A549 (cell line): ENCODE measurements around the gene MUC16. TPM values are rescaled to one million over a fixed set of nuclear protein-coding genes. Genes with fewer than 3 reads are reported as not detected.

Experiments used
- ATAC-seq, 2 experiments: fragments of 200-7000 bp in 1 of 2; fragments of >200 bp in 1 of 2; cut with Nextera tagmentation in 1 of 2; cut with Tn5 transposase in 1 of 2; 3 replicates each; pipeline versions ENCODE4 v1.8.0 to v1.9.1; 2018 to 2020; ENCODE audit warnings: mild to moderate bottlenecking in 1 of 2, moderate library complexity in 1 of 2
- CTCF ChIA-PET: fragments of 300-600 bp; sonication (Branson Sonifier 250); formaldehyde crosslinking; extraction: SDS; loops from one replicate; lab custom pipeline; 2021; ENCODE audit warnings: antibody characterized with exemption, inconsistent platforms; lab: Yijun Ruan, JAX
- POLR2A ChIA-PET: fragments of 350-600 bp; formaldehyde crosslinking; extraction: SDS; loops from one replicate; lab custom pipeline; 2021; ENCODE audit warnings: antibody characterized with exemption, inconsistent platforms; lab: Yijun Ruan, JAX
- DNase-seq, 2 experiments: peaks; one replicate each; pipeline versions ENCODE4 v3.0.0 to v3.0.0-alpha.2; 2011 to 2016; ENCODE audit warnings: low read depth in 1 of 2, low spot score in 1 of 2
- FAIRE-seq: peaks from 2 replicates; lab custom pipeline; 2011; peaks lifted over from hg19 to GRCh38; lab: Jason Lieb, UNC
- H3K27ac ChIP-seq, 2 experiments: fragments of >200 bp; sonication (Bioruptor Twin); formaldehyde crosslinking; 3 replicates each; pipeline ENCODE4 v1.5.1; 2016 to 2017
- H3K4me1 ChIP-seq: fragments of >200 bp; sonication (Bioruptor Twin); formaldehyde crosslinking; 3 replicates; pipeline ENCODE4 v1.6.1; 2016
- H3K4me2 ChIP-seq: fragments of >200 bp; sonication (Bioruptor Twin); formaldehyde crosslinking; 3 replicates; pipeline ENCODE4 v1.6.1; 2016
- H3K4me3 ChIP-seq: fragments of >200 bp; sonication (Bioruptor Twin); formaldehyde crosslinking; 3 replicates; pipeline ENCODE4 v1.5.1; 2016
- H3K9me3 ChIP-seq: fragments of >200 bp; sonication (Bioruptor Twin); formaldehyde crosslinking; 3 replicates; pipeline ENCODE4 v1.6.1; 2016
- CBX2 ChIP-seq: fragments of 200-600 bp; sonication (generic); IDR thresholded peaks from 2 replicates; pipeline ENCODE4 v1.6.1; 2016; ENCODE audit warnings: low read depth, mild to moderate bottlenecking, borderline replicate concordance
- CHD2 ChIP-seq: fragments of 150-350 bp; IDR thresholded peaks from 2 replicates; pipeline ENCODE4 v1.6.1; 2014; ENCODE audit warnings: low read length; ENCODE audit not compliant: partially characterized antibody
- CHD4 ChIP-seq: fragments of 200-600 bp; sonication (generic); IDR thresholded peaks from 2 replicates; pipeline ENCODE4 v1.6.1; 2016; ENCODE audit warnings: antibody characterized with exemption, mild to moderate bottlenecking, borderline replicate concordance
- EHMT2 ChIP-seq: fragments of 200-600 bp; sonication (generic); IDR thresholded peaks from 2 replicates; pipeline ENCODE4 v1.6.1; 2016; ENCODE audit warnings: antibody characterized with exemption, low read depth, mild to moderate bottlenecking, moderate library complexity
- EP300 ChIP-seq, 2 experiments: fragments of >200 bp; sonication (Bioruptor Twin); formaldehyde crosslinking; IDR thresholded peaks; 2 replicates in 1 of 2; 3 replicates in 1 of 2; pipeline ENCODE4 v1.6.1; 2016 to 2017
- FOSL2 ChIP-seq, 2 experiments: fragments of 450-650 bp in 1 of 2; fragments of >200 bp in 1 of 2; sonication (Bioruptor Twin) in 1 of 2; formaldehyde crosslinking; IDR thresholded peaks; 2 replicates each; pipeline versions ENCODE4 v1.5.0 to v1.6.1; 2016 to 2020; ENCODE audit warnings: mild to moderate bottlenecking in 1 of 2, moderate library complexity in 1 of 2
- FOXS1 ChIP-seq: fragments of 250-450 bp; sonication (Bioruptor Pico); IDR thresholded peaks from 2 replicates; pipeline ENCODE4 v1.5.0; 2020; ENCODE audit warnings: mild to moderate bottlenecking, moderate library complexity
- GATA3 ChIP-seq: IDR thresholded peaks from 2 replicates; pipeline ENCODE4 v1.6.1; 2012; ENCODE audit warnings: borderline replicate concordance
- HDAC2 ChIP-seq: fragments of 200-600 bp; sonication (generic); IDR thresholded peaks from 2 replicates; pipeline ENCODE4 v1.6.1; 2016
- HEYL ChIP-seq: fragments of 250-450 bp; sonication (Bioruptor Pico); IDR thresholded peaks from 2 replicates; pipeline ENCODE4 v1.8.0; 2021; ENCODE audit warnings: mild to moderate bottlenecking, moderate library complexity
- HOXB13 ChIP-seq: fragments of 250-450 bp; sonication (Bioruptor Pico); IDR thresholded peaks from 2 replicates; pipeline ENCODE4 v1.5.0; 2020; ENCODE audit warnings: low read depth, mild to moderate bottlenecking, moderate library complexity
- JUN ChIP-seq, 2 experiments: fragments of >200 bp; sonication (Bioruptor Twin); formaldehyde crosslinking; IDR thresholded peaks; 2 replicates in 1 of 2; 3 replicates in 1 of 2; pipeline ENCODE4 v1.6.1; 2016 to 2017
- JUNB ChIP-seq: fragments of >200 bp; sonication (Bioruptor Twin); formaldehyde crosslinking; IDR thresholded peaks from 2 replicates; pipeline ENCODE4 v1.6.1; 2016
- MAFK ChIP-seq: fragments of 450-650 bp; IDR thresholded peaks from 2 replicates; pipeline ENCODE4 v1.6.1; 2014; ENCODE audit not compliant: partially characterized antibody
- MYC ChIP-seq: IDR thresholded peaks from 2 replicates; pipeline ENCODE4 v1.6.1; 2012; ENCODE audit warnings: mild to moderate bottlenecking, inconsistent platforms, low read length, improper control_type of control experiment, borderline replicate concordance
- NFE2L2 ChIP-seq: fragments of 150-350 bp; conservative IDR thresholded peaks from 2 replicates; pipeline ENCODE4 v1.6.1; 2014; ENCODE audit warnings: low read length
- NR3C1 ChIP-seq: fragments of >200 bp; sonication (Bioruptor Twin); formaldehyde crosslinking; IDR thresholded peaks from 3 replicates; pipeline ENCODE4 v1.6.1; 2017
- PHF8 ChIP-seq: fragments of 200-600 bp; sonication (generic); IDR thresholded peaks from 2 replicates; pipeline ENCODE4 v1.6.1; 2016; ENCODE audit warnings: low read depth, mild to moderate bottlenecking, antibody characterized with exemption, moderate library complexity, borderline replicate concordance
- RAD21 ChIP-seq, 2 experiments: fragments of >200 bp in 1 of 2; sonication (Bioruptor Twin) in 1 of 2; formaldehyde crosslinking in 1 of 2; IDR thresholded peaks in 1 of 2; conservative IDR thresholded peaks in 1 of 2; 2 replicates in 1 of 2; 3 replicates in 1 of 2; pipeline ENCODE4 v1.6.1; 2012 to 2018; ENCODE audit warnings: inconsistent platforms in 1 of 2
- RCOR1 ChIP-seq: fragments of 150-350 bp; IDR thresholded peaks from 2 replicates; pipeline ENCODE4 v1.6.1; 2014; ENCODE audit warnings: antibody characterized with exemption, low read length, low read depth
- SMC3 ChIP-seq: fragments of >200 bp; sonication (Bioruptor Twin); formaldehyde crosslinking; IDR thresholded peaks from 3 replicates; pipeline ENCODE4 v1.6.1; 2018; ENCODE audit warnings: inconsistent platforms
- ZC3H11A ChIP-seq: fragments of 450-650 bp; IDR thresholded peaks from 2 replicates; pipeline ENCODE4 v1.6.1; 2014; ENCODE audit warnings: antibody characterized with exemption, mild to moderate bottlenecking
- ZSCAN20 ChIP-seq: fragments of 250-450 bp; sonication (Bioruptor Pico); IDR thresholded peaks from 2 replicates; pipeline ENCODE4 v1.8.0; 2022; ENCODE audit warnings: mild to moderate bottlenecking, moderate library complexity
- WGBS: methylation state at CpG from one replicate; pipeline ENCODE4 v1.1.6; 2017; ENCODE audit errors: missing lambda C conversion rate; 5-methylcytosine and 5-hydroxymethylcytosine counted together
- polyA plus RNA-seq, 4 experiments: library from polyadenylated mRNA; depleted of rRNA in 3 of 4; stranded (reverse); fragments of >200 nt; fragmentation: RNase III in 1 of 4; extraction: RNeasy Plus Mini Kit Qiagen cat#74134 plus additional on column Dnase treatment in 1 of 4; gene quantifications; 2 replicates in 3 of 4; 3 replicates in 1 of 4; pipeline ENCODE4 v1.2.3, GENCODE V29; 2011 to 2017
- TF ChIP-seq, protein P1 (sequence below): fragments of 150-350 bp; IDR thresholded peaks from 2 replicates; pipeline ENCODE4 v1.6.1; 2014; ENCODE audit warnings: low read depth, mild to moderate bottlenecking, low read length
- TF ChIP-seq, protein P2 (sequence below): IDR thresholded peaks from 2 replicates; pipeline ENCODE4 v1.6.1; 2012
- TF ChIP-seq, protein P3 (sequence below): fragments of 200-600 bp; sonication (generic); IDR thresholded peaks from 2 replicates; pipeline ENCODE4 v1.6.1; 2016; ENCODE audit warnings: antibody characterized with exemption, mild to moderate bottlenecking, moderate library complexity
- TF ChIP-seq, protein P4 (sequence below): fragments of >200 bp; sonication (Bioruptor Twin); formaldehyde crosslinking; IDR thresholded peaks from 3 replicates; pipeline ENCODE4 v1.6.1; 2016
- TF ChIP-seq, protein P5 (sequence below): IDR thresholded peaks from 2 replicates; pipeline ENCODE4 v1.6.1; 2012; ENCODE audit warnings: low read depth, borderline replicate concordance

Gene MUC16
- polyA plus RNA-seq, 2 of the 4 experiments (the other 2 are of a cell fraction), result 0.23 TPM; not detected in 1

DNA sequence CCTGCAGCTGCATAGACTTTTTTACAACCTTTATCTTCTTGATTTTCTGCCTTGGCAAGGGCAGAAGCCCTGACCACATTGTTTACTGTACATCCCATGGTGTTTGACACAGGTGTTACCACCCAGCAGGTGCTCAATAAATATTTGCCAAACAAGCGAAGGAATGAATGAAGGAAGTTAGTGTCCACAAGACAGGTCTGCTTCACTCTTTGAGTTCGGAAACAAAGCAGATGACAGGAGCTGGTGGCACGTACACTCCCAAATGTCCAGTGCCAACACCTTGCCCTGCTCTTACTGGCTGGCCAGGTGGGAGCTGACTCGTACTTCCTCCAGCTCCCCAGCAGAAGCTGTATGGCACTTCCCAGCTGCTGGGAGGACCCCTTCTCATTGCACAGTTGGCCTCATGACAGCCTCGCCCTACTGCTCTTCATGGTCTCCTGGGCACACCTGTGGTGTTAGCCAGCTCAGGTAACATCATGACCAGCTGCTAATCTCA, 22.0 kb upstream of the MUC16 start:
- Histone ChIP-seq H3K4me1 (no peaks in the 10 kb centered on the region), H3K4me2 (no peak overlapping the region), H3K4me3 (no peak overlapping the region), H3K9me3 (no peaks in the 10 kb centered on the region), H3K27ac (no peak overlapping the region)
- FAIRE-seq, result no peak
- ChIA-PET POLR2A (interaction anchor here (0.6 kb wide), 1 partner anchor 18 kb away, joined by 6 read pairs; no protein-coding TSS in a partner anchor), CTCF (interaction anchor here (0.6 to 0.9 kb wide), 2 partner anchors 8 to 739 kb away, joined by 3 read pairs; no protein-coding TSS in a partner anchor)
- DNase-seq, result no peak
- TF ChIP-seq CHD4, result no peak
- no peak for TF ChIP-seq NFE2L2
- TF ChIP-seq, protein P1, sequence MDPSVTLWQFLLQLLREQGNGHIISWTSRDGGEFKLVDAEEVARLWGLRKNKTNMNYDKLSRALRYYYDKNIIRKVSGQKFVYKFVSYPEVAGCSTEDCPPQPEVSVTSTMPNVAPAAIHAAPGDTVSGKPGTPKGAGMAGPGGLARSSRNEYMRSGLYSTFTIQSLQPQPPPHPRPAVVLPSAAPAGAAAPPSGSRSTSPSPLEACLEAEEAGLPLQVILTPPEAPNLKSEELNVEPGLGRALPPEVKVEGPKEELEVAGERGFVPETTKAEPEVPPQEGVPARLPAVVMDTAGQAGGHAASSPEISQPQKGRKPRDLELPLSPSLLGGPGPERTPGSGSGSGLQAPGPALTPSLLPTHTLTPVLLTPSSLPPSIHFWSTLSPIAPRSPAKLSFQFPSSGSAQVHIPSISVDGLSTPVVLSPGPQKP, result no peak
- no peak for TF ChIP-seq MAFK
- no peak for TF ChIP-seq HOXB13 (CRISPR knock-in tag)
- TF ChIP-seq JUN (IDR thresholded peaks at IDR 0.05), result no peak
- TF ChIP-seq ZSCAN20 (CRISPR knock-in tag), result no peak
- TF ChIP-seq CBX2, result no peak
- no peak for TF ChIP-seq MYC
- TF ChIP-seq, protein P2, sequence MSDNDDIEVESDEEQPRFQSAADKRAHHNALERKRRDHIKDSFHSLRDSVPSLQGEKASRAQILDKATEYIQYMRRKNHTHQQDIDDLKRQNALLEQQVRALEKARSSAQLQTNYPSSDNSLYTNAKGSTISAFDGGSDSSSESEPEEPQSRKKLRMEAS, result no peak
- no peak for TF ChIP-seq HDAC2
- no peak for TF ChIP-seq EHMT2
- TF ChIP-seq SMC3, result no peak
- TF ChIP-seq, protein P3, sequence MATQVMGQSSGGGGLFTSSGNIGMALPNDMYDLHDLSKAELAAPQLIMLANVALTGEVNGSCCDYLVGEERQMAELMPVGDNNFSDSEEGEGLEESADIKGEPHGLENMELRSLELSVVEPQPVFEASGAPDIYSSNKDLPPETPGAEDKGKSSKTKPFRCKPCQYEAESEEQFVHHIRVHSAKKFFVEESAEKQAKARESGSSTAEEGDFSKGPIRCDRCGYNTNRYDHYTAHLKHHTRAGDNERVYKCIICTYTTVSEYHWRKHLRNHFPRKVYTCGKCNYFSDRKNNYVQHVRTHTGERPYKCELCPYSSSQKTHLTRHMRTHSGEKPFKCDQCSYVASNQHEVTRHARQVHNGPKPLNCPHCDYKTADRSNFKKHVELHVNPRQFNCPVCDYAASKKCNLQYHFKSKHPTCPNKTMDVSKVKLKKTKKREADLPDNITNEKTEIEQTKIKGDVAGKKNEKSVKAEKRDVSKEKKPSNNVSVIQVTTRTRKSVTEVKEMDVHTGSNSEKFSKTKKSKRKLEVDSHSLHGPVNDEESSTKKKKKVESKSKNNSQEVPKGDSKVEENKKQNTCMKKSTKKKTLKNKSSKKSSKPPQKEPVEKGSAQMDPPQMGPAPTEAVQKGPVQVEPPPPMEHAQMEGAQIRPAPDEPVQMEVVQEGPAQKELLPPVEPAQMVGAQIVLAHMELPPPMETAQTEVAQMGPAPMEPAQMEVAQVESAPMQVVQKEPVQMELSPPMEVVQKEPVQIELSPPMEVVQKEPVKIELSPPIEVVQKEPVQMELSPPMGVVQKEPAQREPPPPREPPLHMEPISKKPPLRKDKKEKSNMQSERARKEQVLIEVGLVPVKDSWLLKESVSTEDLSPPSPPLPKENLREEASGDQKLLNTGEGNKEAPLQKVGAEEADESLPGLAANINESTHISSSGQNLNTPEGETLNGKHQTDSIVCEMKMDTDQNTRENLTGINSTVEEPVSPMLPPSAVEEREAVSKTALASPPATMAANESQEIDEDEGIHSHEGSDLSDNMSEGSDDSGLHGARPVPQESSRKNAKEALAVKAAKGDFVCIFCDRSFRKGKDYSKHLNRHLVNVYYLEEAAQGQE, result no peak
- TF ChIP-seq FOXS1, result no peak
- TF ChIP-seq PHF8, result no peak
- no peak for TF ChIP-seq GATA3
- TF ChIP-seq NR3C1, result no peak
- TF ChIP-seq, protein P4, sequence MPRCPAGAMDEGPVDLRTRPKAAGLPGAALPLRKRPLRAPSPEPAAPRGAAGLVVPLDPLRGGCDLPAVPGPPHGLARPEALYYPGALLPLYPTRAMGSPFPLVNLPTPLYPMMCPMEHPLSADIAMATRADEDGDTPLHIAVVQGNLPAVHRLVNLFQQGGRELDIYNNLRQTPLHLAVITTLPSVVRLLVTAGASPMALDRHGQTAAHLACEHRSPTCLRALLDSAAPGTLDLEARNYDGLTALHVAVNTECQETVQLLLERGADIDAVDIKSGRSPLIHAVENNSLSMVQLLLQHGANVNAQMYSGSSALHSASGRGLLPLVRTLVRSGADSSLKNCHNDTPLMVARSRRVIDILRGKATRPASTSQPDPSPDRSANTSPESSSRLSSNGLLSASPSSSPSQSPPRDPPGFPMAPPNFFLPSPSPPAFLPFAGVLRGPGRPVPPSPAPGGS, result no peak
- WGBS, result 48% methylated on average over 5 of the region's 5 CpGs
- no peak for ATAC-seq

DNA sequence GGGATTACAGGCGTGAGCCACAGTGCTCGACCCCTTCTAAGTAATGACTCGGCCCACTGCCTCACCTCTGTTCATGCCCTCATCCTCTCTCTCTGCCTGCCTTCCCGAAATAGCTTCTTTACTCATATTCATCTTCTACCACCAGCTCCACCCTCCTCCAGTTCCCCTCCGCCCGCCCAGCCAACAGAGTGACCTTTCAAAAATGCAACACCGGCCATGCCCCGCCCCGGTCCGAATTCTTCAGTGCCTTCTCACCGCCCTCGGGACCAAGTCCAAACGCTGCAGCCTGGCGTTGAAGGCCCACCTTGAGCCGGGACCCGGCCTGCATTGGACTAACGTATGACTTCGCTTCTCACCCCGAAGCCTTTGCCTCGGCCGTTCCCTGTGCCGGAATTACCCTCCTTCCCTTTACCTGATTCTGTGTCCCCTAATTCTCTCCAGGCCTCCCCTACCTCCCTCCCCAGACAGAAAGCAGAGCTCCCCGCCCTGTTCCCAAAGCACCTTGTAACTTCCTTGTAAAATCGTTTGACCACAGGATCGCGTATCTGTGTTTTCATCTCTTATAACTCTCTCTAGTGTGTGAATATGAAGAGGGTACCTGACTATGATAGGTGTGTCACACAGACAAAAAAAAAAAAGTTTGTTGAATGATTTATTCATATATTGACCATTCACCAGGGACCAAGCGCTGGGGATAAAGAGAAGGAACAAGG, 8.1 kb upstream of the MUC16 start:
- CTCF ChIA-PET, result no interaction called here
- peak overlapping the region; percentile 80 to 87 for H3K27ac ChIP-seq
- DNase-seq (peak; percentile 14 to 89), FAIRE-seq (no peak), ATAC-seq (peak; percentile 95 to 98)
- WGBS, result 16% methylated on average over 27 of the region's 27 CpGs
- POLR2A ChIA-PET, result interaction anchor here (1.0 to 1.3 kb wide), 2 partner anchors 32 to 57 kb away, joined by 3 to 4 read pairs; no protein-coding TSS in a partner anchor
- H3K9me3 ChIP-seq, result no peaks in the 10 kb centered on the region
- H3K4me1 ChIP-seq, result peaks cover 12% of the 10 kb centered on the region
- peak overlapping the region; percentile 70 for H3K4me2 ChIP-seq
- TF ChIP-seq RAD21 (conservative IDR thresholded peaks at IDR 0.05 in 1 of 2, IDR thresholded peaks at IDR 0.05 in 1 of 2) (no peak), ZC3H11A (no peak), EP300 (IDR thresholded peaks at IDR 0.05) (peak in 1 of 2 experiments; percentile 16; a peak in 1 of 5 replicates), RCOR1 (no peak), CHD2 (no peak), JUNB (no peak), FOSL2 (IDR thresholded peaks at IDR 0.05) (no peak), FOSL2 (CRISPR knock-in tag; IDR thresholded peaks at IDR 0.05) (peak; percentile 39), HOXB13 (CRISPR knock-in tag) (no peak), GATA3 (peak; percentile 46; the same call in 1 of the 2 replicates), HEYL (CRISPR knock-in tag) (no peak)
- TF ChIP-seq, protein P5, sequence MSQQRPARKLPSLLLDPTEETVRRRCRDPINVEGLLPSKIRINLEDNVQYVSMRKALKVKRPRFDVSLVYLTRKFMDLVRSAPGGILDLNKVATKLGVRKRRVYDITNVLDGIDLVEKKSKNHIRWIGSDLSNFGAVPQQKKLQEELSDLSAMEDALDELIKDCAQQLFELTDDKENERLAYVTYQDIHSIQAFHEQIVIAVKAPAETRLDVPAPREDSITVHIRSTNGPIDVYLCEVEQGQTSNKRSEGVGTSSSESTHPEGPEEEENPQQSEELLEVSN, result no peak
- TF ChIP-seq, protein P2, result peak; percentile 53; the same call in 1 of the 2 replicates
- H3K4me3 ChIP-seq, result no peak overlapping the region
